A549 (cell line): Measurements from ENCODE around the gene MAP3K5.

ENCODE experiments used
- CTCF ChIP-seq: fragments of >200 bp; sonication (Bioruptor Twin); formaldehyde crosslinking; IDR thresholded peaks from 3 replicates; pipeline ENCODE4 v1.5.1; 2016
- POLR2A ChIP-seq: IDR thresholded peaks from 2 replicates; pipeline ENCODE4 v1.6.1; 2012; ENCODE audit warnings: mild to moderate bottlenecking, low read length
- SMC3 ChIP-seq: fragments of >200 bp; sonication (Bioruptor Twin); formaldehyde crosslinking; IDR thresholded peaks from 3 replicates; pipeline ENCODE4 v1.6.1; 2018; ENCODE audit warnings: inconsistent platforms
- USF2 ChIP-seq: fragments of 450-650 bp; IDR thresholded peaks from 2 replicates; pipeline ENCODE4 v1.6.1; 2014; ENCODE audit warnings: antibody characterized with exemption
- ZFP36 ChIP-seq: fragments of 450-650 bp; IDR thresholded peaks from 2 replicates; pipeline ENCODE4 v1.6.1; 2014; ENCODE audit warnings: borderline replicate concordance; ENCODE audit not compliant: partially characterized antibody

DNA sequence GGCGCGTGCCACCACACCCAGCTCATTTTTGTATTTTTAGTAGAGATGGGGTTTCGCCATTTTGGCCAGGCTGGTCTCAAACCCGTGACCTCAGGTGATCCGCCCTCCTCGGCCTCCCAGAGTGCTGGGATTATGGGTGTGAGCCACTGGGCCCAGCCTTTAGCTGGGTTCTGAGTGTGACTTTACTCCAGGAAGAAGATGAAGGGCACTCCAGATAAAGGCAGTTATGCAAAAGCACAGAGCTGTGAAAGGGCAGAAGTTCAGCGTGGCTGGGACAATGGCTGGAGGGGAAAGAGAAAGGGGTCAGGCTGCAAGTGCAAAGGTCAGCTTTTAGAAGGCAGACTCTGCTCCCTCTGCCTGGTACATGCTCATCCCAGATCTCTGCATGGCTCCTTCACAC is 39.7 kb downstream of the MAP3K5 start:
- TF ChIP-seq ZFP36 (no peak), CTCF (no peak), USF2 (no peak), POLR2A (no peak), SMC3 (no peak)
